GM21515 (cell line): ENCODE results near the gene ARHGEF12.

Source experiments
- ATAC-seq: cut with Tn5 transposase; IDR thresholded peaks from one replicate; pipeline ENCODE4 v1.9.1; 2021; ENCODE audit not compliant: unreplicated experiment

ARHGEF12 gene

GRCh38 chr11:120529911-120530310 is 193.7 kb downstream of the ARHGEF12 start:
- no peak for ATAC-seq

- ATAC-seq = no peak
These were observed 196.0 kb downstream of the ARHGEF12 start for GRCh38 chr11:120532082-120532831.

- no peak for ATAC-seq
These were observed 196.6 kb downstream of the ARHGEF12 start for GRCh38 chr11:120532832-120533196.

- no peak for ATAC-seq
These were observed 200.0 kb downstream of the ARHGEF12 start for GRCh38 chr11:120536091-120536796.

- ATAC-seq = no peak
These were observed 200.6 kb downstream of the ARHGEF12 start for GRCh38 chr11:120536797-120537169.

- no peak for ATAC-seq
These were observed 201.8 kb downstream of the ARHGEF12 start for GRCh38 chr11:120537996-120538395.

- ATAC-seq = no peak
These were observed 202.5 kb downstream of the ARHGEF12 start for GRCh38 chr11:120538707-120539106.
